ENCODE results near the gene NELFCD.

- TF ChIP-seq CTCF (IDR thresholded peaks at IDR 0.05) (no peak), POLR2AphosphoS5 (IDR thresholded peaks at IDR 0.05; ENCODE audit: insufficient read depth in 1 of 2, low read depth in 1 of 2) (no peak), POLR2A (IDR thresholded peaks at IDR 0.05) (no peak)
Observed at GRCh38 chr20:59028812-59029211, 47.8 kb downstream of the NELFCD start.
